Ishikawa (cell line): Measurements from ENCODE around the gene ZNF629.

Experiments used
- EP300 ChIP-seq: IDR thresholded peaks from 2 replicates; pipeline ENCODE4 v1.6.1; 2012; ENCODE audit warnings: borderline replicate concordance
- NFIC ChIP-seq: IDR thresholded peaks from 2 replicates; pipeline ENCODE4 v1.6.1; 2012
- TCF12 ChIP-seq: IDR thresholded peaks from 2 replicates; pipeline ENCODE4 v1.6.1; 2012; ENCODE audit warnings: low read depth
- TF ChIP-seq, protein P1 (sequence below): IDR thresholded peaks from 2 replicates; pipeline ENCODE4 v1.6.1; 2012
- TF ChIP-seq, protein P2 (sequence below): IDR thresholded peaks from 2 replicates; pipeline ENCODE4 v1.6.1; 2012; ENCODE audit warnings: low read depth, mild to moderate bottlenecking
- TF ChIP-seq, protein P3 (sequence below): IDR thresholded peaks from 2 replicates; pipeline ENCODE4 v1.6.1; 2012

DNA sequence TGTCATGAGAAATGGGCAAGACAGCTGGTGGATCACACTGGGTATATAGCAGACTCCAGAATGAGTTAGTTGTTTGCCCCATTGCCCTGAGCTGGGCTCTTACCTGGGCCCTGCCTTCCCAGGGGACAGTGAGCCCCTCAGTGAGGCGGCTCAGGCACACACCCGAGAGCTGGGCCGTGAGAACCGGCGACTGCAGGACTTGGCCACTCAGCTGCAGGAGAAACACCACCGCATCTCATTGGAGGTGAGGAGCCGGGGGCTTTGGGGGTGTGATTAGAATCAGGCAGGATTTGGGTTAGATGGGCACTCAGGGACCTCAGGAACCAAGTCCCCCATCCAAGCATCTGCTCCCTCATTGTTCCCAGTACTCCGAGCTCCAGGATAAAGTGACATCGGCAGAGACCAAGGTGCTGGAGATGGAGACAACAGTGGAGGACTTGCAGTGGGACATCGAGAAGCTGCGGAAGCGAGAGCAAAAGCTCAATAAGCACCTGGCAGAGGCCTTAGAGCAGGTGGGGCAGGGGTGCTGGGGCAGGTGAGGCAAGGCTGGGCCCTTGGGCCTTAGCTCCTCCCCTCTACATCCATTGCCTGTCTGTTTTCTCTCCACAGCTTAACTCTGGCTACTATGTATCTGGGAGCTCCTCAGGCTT lies 22.1 kb downstream of the ZNF629 start:
- TF ChIP-seq, protein P1, sequence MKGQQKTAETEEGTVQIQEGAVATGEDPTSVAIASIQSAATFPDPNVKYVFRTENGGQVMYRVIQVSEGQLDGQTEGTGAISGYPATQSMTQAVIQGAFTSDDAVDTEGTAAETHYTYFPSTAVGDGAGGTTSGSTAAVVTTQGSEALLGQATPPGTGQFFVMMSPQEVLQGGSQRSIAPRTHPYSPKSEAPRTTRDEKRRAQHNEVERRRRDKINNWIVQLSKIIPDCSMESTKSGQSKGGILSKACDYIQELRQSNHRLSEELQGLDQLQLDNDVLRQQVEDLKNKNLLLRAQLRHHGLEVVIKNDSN = no peak
- no peak for TF ChIP-seq TCF12
- no peak for TF ChIP-seq NFIC
- TF ChIP-seq, protein P2, sequence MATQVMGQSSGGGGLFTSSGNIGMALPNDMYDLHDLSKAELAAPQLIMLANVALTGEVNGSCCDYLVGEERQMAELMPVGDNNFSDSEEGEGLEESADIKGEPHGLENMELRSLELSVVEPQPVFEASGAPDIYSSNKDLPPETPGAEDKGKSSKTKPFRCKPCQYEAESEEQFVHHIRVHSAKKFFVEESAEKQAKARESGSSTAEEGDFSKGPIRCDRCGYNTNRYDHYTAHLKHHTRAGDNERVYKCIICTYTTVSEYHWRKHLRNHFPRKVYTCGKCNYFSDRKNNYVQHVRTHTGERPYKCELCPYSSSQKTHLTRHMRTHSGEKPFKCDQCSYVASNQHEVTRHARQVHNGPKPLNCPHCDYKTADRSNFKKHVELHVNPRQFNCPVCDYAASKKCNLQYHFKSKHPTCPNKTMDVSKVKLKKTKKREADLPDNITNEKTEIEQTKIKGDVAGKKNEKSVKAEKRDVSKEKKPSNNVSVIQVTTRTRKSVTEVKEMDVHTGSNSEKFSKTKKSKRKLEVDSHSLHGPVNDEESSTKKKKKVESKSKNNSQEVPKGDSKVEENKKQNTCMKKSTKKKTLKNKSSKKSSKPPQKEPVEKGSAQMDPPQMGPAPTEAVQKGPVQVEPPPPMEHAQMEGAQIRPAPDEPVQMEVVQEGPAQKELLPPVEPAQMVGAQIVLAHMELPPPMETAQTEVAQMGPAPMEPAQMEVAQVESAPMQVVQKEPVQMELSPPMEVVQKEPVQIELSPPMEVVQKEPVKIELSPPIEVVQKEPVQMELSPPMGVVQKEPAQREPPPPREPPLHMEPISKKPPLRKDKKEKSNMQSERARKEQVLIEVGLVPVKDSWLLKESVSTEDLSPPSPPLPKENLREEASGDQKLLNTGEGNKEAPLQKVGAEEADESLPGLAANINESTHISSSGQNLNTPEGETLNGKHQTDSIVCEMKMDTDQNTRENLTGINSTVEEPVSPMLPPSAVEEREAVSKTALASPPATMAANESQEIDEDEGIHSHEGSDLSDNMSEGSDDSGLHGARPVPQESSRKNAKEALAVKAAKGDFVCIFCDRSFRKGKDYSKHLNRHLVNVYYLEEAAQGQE = no peak
- TF ChIP-seq, protein P3, sequence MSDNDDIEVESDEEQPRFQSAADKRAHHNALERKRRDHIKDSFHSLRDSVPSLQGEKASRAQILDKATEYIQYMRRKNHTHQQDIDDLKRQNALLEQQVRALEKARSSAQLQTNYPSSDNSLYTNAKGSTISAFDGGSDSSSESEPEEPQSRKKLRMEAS = no peak
- no peak for TF ChIP-seq EP300
